ENCODE results near the gene C9orf152.

C9orf152 gene

GRCh38 chr9:110152704-110153374 is 55.1 kb downstream of the C9orf152 start:
- Histone ChIP-seq H3K56ac (ENCODE audit: low read length) (no peak overlapping the region), H2BK120ac (ENCODE audit: low read depth, low read length) (no peak overlapping the region), H4K5ac (ENCODE audit: low read length) (no peak overlapping the region), H3K79me1 (ENCODE audit: low read length) (no peaks in the 10 kb centered on the region), H3K4ac (ENCODE audit: low read depth, low read length) (no peak overlapping the region), H3K4me3 (ENCODE audit: low read length) (no peak overlapping the region), H2AK5ac (ENCODE audit: low read length) (no peak overlapping the region), H3K23ac (ENCODE audit: low read length) (no peak overlapping the region), H2BK15ac (replicated peaks; ENCODE audit: low read depth) (no peak overlapping the region), H3K9ac (ENCODE audit: low read length) (no peak overlapping the region), H3K27me3 (ENCODE audit: insufficient read depth, low read length, poor library complexity) (no peaks in the 10 kb centered on the region), H4K8ac (ENCODE audit: low read depth, low read length) (no peak overlapping the region), H3K27ac (ENCODE audit: low read depth, low read length) (no peak overlapping the region), H3K36me3 (ENCODE audit: control insufficient read depth, insufficient read depth, low read length) (no peaks in the 10 kb centered on the region), H3K4me1 (ENCODE audit: control insufficient read depth, low read depth, low read length) (peaks cover 1% of the 10 kb centered on the region), H3K79me2 (ENCODE audit: control insufficient read depth, insufficient read depth, low read length) (no peaks in the 10 kb centered on the region), H2BK5ac (ENCODE audit: low read length) (no peak overlapping the region), H3K4me2 (ENCODE audit: low read length) (no peak overlapping the region), H3K18ac (ENCODE audit: low read length) (no peak overlapping the region)
- WGBS (ENCODE audit: extremely low coverage, insufficient coverage, low lambda C conversion rate) = no CpG with 5 or more reads among the region's 3 CpGs
- DNase-seq = peak; percentile 78

All from mesendoderm (in vitro differentiated cells).